HG02759 (cell line): ENCODE measurements around the gene ADGRG6.
A peak's percentile ranks its signal among the peaks of the same experiment; 100 is the strongest.
"Not testable (repeated sequence)": the region's sequence is repeated elsewhere in the genome, so short reads cannot be mapped to it uniquely, and the experiment has no call there.

ENCODE experiments used
- ATAC-seq: cut with Tn5 transposase; IDR thresholded peaks from one replicate; pipeline ENCODE4 v1.9.1; 2021; ENCODE audit warnings: mild to moderate bottlenecking, moderate library complexity; ENCODE audit not compliant: unreplicated experiment

Gene ADGRG6

GRCh38 chr6:142301651-142302391 lies at the start of gene ADGRG6:
Gene ADGRG6 (plus strand): TSS chr6:142302007. CDS start chr6:142302330, 323 bp downstream.
- ATAC-seq = peak; percentile 84

GRCh38 chr6:142254513-142254912 lies 47.3 kb upstream of the ADGRG6 start:
- ATAC-seq = no peak

GRCh38 chr6:142255785-142256184 lies 46.0 kb upstream of the ADGRG6 start:
- no peak for ATAC-seq

GRCh38 chr6:142258305-142258704 lies 43.5 kb upstream of the ADGRG6 start:
- no peak for ATAC-seq

GRCh38 chr6:142258757-142259156 lies 43.0 kb upstream of the ADGRG6 start:
- ATAC-seq = no peak

- ATAC-seq = no peak
These were observed 41.1 kb upstream of the ADGRG6 start for GRCh38 chr6:142260748-142261147.

GRCh38 chr6:142262231-142262630 lies 39.6 kb upstream of the ADGRG6 start:
- ATAC-seq = no peak

- no peak for ATAC-seq
These were observed 36.3 kb upstream of the ADGRG6 start for GRCh38 chr6:142265476-142265875.

- ATAC-seq = no peak
These were observed 35.7 kb upstream of the ADGRG6 start for GRCh38 chr6:142266060-142266459.

- no peak for ATAC-seq
These were observed 30.3 kb upstream of the ADGRG6 start for GRCh38 chr6:142271476-142271875.

- no peak for ATAC-seq
These were observed 27.2 kb upstream of the ADGRG6 start for GRCh38 chr6:142274656-142275055.

GRCh38 chr6:142275236-142276006 lies 26.4 kb upstream of the ADGRG6 start:
- ATAC-seq = no peak

- no peak for ATAC-seq
These were observed 25.6 kb upstream of the ADGRG6 start for GRCh38 chr6:142276256-142276655.

GRCh38 chr6:142279350-142280180 lies 22.2 kb upstream of the ADGRG6 start:
- ATAC-seq = no peak

GRCh38 chr6:142280265-142280664 lies 21.5 kb upstream of the ADGRG6 start:
- ATAC-seq = no peak

- no peak for ATAC-seq
These were observed 20.9 kb upstream of the ADGRG6 start for GRCh38 chr6:142280927-142281326.

- ATAC-seq = not testable (repeated sequence)
These were observed 18.7 kb upstream of the ADGRG6 start for GRCh38 chr6:142283138-142283537.

GRCh38 chr6:142284419-142284818 lies 17.4 kb upstream of the ADGRG6 start:
- ATAC-seq = no peak

GRCh38 chr6:142285235-142286087 lies 16.3 kb upstream of the ADGRG6 start:
- ATAC-seq = no peak

GRCh38 chr6:142286088-142286409 lies 15.8 kb upstream of the ADGRG6 start:
- no peak for ATAC-seq

GRCh38 chr6:142289687-142290086 lies 12.1 kb upstream of the ADGRG6 start:
- ATAC-seq = no peak
